Liver (tissue), 9 donors: ENCODE results near the gene PDE9A. TPM values are rescaled to one million over a fixed set of nuclear protein-coding genes. Genes with fewer than 3 reads are reported as not detected.

Experiments
- DNase-seq: peaks from one replicate; pipeline ENCODE4 v3.0.0-alpha.2; 2017; ENCODE audit warnings: low spot score
- H3K27ac ChIP-seq, 2 donors: one replicate each; pipeline ENCODE4 v1.7.0; 2013; ENCODE audit warnings: inconsistent platforms in 2 of 2, low read length in 2 of 2, control low read depth in 1 of 2, low read depth in 1 of 2, mild to moderate bottlenecking in 1 of 2
- H3K27me3 ChIP-seq, 4 donors: one replicate each; pipeline versions ENCODE4 v1.6.1 to v1.7.0; 2013; ENCODE audit warnings: low read length in 3 of 4, inconsistent platforms in 1 of 4, mild to moderate bottlenecking in 1 of 4, moderate library complexity in 1 of 4; ENCODE audit not compliant: control insufficient read depth in 4 of 4, insufficient read depth in 4 of 4
- H3K36me3 ChIP-seq, 4 donors: one replicate each; pipeline versions ENCODE4 v1.6.1 to v1.7.0; 2013; ENCODE audit warnings: low read length in 3 of 4, mild to moderate bottlenecking in 3 of 4, low read depth in 1 of 4, moderate library complexity in 1 of 4; ENCODE audit not compliant: control insufficient read depth in 4 of 4, insufficient read depth in 3 of 4
- H3K4me1 ChIP-seq, 4 donors: one replicate each; pipeline versions ENCODE4 v1.6.1 to v1.7.0; 2013; ENCODE audit warnings: low read length in 3 of 4, mild to moderate bottlenecking in 3 of 4, moderate library complexity in 1 of 4; ENCODE audit not compliant: control insufficient read depth in 4 of 4, insufficient read depth in 4 of 4
- H3K4me3 ChIP-seq, 3 donors: one replicate each; pipeline versions ENCODE4 v1.6.1 to v1.7.0; 2013; ENCODE audit warnings: low read length in 3 of 3, control low read depth in 1 of 3, low read depth in 1 of 3, mild to moderate bottlenecking in 1 of 3
- H3K9ac ChIP-seq, 2 donors: one replicate each; pipeline ENCODE4 v1.7.0; 2013; ENCODE audit warnings: low read length in 2 of 2, mild to moderate bottlenecking in 2 of 2, moderate library complexity in 2 of 2, control low read depth in 1 of 2, low read depth in 1 of 2
- H3K9me3 ChIP-seq, 4 donors: one replicate each; pipeline versions ENCODE4 v1.6.1 to v1.7.0; 2013; ENCODE audit warnings: low read length in 3 of 4; ENCODE audit not compliant: control insufficient read depth in 4 of 4
- EGR1 ChIP-seq, 2 donors: IDR thresholded peaks; 2 replicates each; pipeline ENCODE4 v1.6.1; 2016 to 2018; ENCODE audit warnings: antibody characterized with exemption in 2 of 2, low read depth in 2 of 2
- FOXA1 ChIP-seq: IDR thresholded peaks from 2 replicates; pipeline ENCODE4 v1.6.1; 2016; ENCODE audit warnings: antibody characterized with exemption
- HNF4G ChIP-seq: IDR thresholded peaks from 2 replicates; pipeline ENCODE4 v1.6.1; 2016; ENCODE audit warnings: antibody characterized with exemption
- JUND ChIP-seq, 2 donors: IDR thresholded peaks; 2 replicates each; pipeline ENCODE4 v1.6.1; 2016; ENCODE audit warnings: antibody characterized with exemption in 2 of 2
- NR2F2 ChIP-seq: IDR thresholded peaks from 2 replicates; pipeline ENCODE4 v1.6.1; 2016; ENCODE audit warnings: antibody characterized with exemption
- RXRA ChIP-seq, 2 donors: IDR thresholded peaks; 2 replicates each; pipeline ENCODE4 v1.6.1; 2017 to 2018; ENCODE audit warnings: antibody characterized with exemption in 2 of 2, mild to moderate bottlenecking in 1 of 2
- SP1 ChIP-seq: IDR thresholded peaks from 2 replicates; pipeline ENCODE4 v1.6.1; 2018; ENCODE audit warnings: antibody characterized with exemption, mild to moderate bottlenecking
- TAF1 ChIP-seq: conservative IDR thresholded peaks from 2 replicates; pipeline ENCODE4 v1.6.1; 2016; ENCODE audit warnings: antibody characterized with exemption, mild to moderate bottlenecking
- WGBS: extraction: QIAGEN DNeasy Blood & Tissue Kit; methylation state at CpG from one replicate; pipeline ENCODE4 v1.1.7; 2013; 5-methylcytosine and 5-hydroxymethylcytosine counted together
- polyA plus RNA-seq, 2 donors: library from polyadenylated mRNA; stranded (reverse) in 1 of 2; unstranded in 1 of 2; fragments of 200-250 nt in 1 of 2; fragments of >200 nt in 1 of 2; fragmentation: Nextera tagmentation in 1 of 2; extraction: Ambion mirVana in 1 of 2; gene quantifications; one replicate each; pipeline versions ENCODE4 v1.2.1 to v1.2.3, GENCODE V29; 2013 to 2015
- total RNA-seq, 2 donors: library from RNA; depleted of rRNA; stranded (reverse); fragments of >200 nt; gene quantifications; one replicate each; pipeline ENCODE4 v1.2.3, GENCODE V29; 2014
- TF ChIP-seq, protein P1 (sequence below): IDR thresholded peaks from 2 replicates; pipeline ENCODE4 v1.6.1; 2016; ENCODE audit warnings: antibody characterized with exemption
- TF ChIP-seq, protein P2 (sequence below): IDR thresholded peaks from 2 replicates; pipeline ENCODE4 v1.6.1; 2016; ENCODE audit warnings: antibody characterized with exemption, mild to moderate bottlenecking
- TF ChIP-seq, protein P3 (sequence below): IDR thresholded peaks from 2 replicates; pipeline ENCODE4 v1.6.1; 2016; ENCODE audit warnings: antibody characterized with exemption
- TF ChIP-seq, protein P4 (sequence below): IDR thresholded peaks from 2 replicates; pipeline ENCODE4 v1.6.1; 2016; ENCODE audit warnings: antibody characterized with exemption
- donor health status: healthy.
- donor health status: healthy.
- donor health status: healthy.
- donor health status: healthy.
- donor health status: healthy.

The PDE9A gene
- total and polyA plus RNA-seq, 4 donors: 1.5 to 4.2 (median 2.7) TPM

DNA sequence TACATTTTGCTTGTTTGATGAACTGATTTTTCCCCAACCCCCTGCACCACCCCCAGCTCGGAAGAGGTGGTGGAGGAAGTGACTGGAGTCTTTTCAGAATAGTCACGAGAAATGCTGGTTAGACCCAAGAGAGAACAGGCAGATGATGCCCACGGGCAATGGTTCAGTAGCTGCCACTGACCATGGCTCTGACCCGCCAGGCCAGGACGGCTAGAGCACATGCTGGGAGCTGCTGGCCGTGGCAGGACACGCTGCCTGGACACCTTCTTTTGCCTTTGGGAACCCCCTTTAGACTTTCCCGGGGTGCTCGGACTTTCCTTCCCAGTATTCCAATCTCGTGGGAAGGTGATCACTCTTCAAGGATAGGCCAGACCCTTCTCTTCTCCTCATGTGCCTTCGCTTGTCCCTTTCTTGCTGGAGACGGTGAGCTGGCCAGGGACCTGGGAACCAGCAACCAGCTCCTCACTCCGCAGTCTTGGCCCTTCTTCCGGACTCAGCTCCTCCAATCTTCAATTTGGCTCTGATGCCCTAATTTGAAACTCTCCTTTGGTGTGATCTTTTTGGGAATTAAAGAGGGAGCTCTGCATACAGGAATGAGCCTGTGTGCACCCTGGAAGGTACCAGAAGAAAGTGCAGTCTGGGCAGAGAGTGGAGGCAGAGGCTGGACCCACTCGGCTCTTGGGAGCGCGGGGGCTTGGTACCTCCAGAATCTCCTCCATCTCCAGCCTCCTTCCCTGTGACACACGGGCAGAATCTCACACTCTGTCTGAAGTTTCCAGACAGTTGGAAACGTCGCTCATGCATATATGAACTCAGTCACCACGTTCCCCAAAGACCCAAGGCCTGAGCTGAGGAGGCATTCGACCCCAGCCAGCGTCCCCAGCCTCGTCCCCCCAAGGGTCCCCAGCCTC, 4.0 kb upstream of the PDE9A start (continued):
- TF ChIP-seq JUND (IDR thresholded peaks at IDR 0.05): no peak
- TF ChIP-seq, protein P1, sequence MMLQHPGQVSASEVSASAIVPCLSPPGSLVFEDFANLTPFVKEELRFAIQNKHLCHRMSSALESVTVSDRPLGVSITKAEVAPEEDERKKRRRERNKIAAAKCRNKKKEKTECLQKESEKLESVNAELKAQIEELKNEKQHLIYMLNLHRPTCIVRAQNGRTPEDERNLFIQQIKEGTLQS: no peak

DNA sequence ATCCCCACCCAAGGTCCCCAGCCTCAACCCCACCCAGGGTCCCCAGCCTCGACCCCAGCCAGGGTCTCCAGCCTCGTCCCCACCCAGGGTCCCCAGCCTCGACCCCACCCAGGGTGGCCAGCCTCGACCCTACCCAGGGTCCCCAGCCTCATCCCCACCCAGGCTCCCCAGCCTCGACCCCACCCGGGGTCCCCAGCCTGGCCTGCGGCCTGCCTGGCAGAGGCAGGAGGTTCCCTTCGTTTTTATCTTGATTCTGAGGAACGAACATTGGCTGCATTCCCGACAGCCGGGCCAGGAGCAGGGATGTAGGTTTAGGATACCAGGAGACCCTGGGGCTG, 3.4 kb upstream of the PDE9A start:
- no peak overlapping the region for H3K27ac ChIP-seq
- H3K4me3 ChIP-seq: no peak overlapping the region
- H3K9me3 ChIP-seq: no peaks in the 10 kb centered on the region
- DNase-seq: no peak
- H3K9ac ChIP-seq: no peak overlapping the region
- no peaks in the 10 kb centered on the region for H3K36me3 ChIP-seq
- 72% methylated on average over 11 of the region's 11 CpGs for WGBS
- TF ChIP-seq HNF4G (no peak), RXRA (IDR thresholded peaks at IDR 0.05) (no peak), TAF1 (no peak), FOXA1 (no peak), JUND (IDR thresholded peaks at IDR 0.05) (no peak), NR2F2 (no peak), EGR1 (IDR thresholded peaks at IDR 0.05; ENCODE audit: low read depth in 2 of 2) (no peak), SP1 (no peak)
- TF ChIP-seq, protein P2, sequence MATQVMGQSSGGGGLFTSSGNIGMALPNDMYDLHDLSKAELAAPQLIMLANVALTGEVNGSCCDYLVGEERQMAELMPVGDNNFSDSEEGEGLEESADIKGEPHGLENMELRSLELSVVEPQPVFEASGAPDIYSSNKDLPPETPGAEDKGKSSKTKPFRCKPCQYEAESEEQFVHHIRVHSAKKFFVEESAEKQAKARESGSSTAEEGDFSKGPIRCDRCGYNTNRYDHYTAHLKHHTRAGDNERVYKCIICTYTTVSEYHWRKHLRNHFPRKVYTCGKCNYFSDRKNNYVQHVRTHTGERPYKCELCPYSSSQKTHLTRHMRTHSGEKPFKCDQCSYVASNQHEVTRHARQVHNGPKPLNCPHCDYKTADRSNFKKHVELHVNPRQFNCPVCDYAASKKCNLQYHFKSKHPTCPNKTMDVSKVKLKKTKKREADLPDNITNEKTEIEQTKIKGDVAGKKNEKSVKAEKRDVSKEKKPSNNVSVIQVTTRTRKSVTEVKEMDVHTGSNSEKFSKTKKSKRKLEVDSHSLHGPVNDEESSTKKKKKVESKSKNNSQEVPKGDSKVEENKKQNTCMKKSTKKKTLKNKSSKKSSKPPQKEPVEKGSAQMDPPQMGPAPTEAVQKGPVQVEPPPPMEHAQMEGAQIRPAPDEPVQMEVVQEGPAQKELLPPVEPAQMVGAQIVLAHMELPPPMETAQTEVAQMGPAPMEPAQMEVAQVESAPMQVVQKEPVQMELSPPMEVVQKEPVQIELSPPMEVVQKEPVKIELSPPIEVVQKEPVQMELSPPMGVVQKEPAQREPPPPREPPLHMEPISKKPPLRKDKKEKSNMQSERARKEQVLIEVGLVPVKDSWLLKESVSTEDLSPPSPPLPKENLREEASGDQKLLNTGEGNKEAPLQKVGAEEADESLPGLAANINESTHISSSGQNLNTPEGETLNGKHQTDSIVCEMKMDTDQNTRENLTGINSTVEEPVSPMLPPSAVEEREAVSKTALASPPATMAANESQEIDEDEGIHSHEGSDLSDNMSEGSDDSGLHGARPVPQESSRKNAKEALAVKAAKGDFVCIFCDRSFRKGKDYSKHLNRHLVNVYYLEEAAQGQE: no peak
- TF ChIP-seq, protein P3, sequence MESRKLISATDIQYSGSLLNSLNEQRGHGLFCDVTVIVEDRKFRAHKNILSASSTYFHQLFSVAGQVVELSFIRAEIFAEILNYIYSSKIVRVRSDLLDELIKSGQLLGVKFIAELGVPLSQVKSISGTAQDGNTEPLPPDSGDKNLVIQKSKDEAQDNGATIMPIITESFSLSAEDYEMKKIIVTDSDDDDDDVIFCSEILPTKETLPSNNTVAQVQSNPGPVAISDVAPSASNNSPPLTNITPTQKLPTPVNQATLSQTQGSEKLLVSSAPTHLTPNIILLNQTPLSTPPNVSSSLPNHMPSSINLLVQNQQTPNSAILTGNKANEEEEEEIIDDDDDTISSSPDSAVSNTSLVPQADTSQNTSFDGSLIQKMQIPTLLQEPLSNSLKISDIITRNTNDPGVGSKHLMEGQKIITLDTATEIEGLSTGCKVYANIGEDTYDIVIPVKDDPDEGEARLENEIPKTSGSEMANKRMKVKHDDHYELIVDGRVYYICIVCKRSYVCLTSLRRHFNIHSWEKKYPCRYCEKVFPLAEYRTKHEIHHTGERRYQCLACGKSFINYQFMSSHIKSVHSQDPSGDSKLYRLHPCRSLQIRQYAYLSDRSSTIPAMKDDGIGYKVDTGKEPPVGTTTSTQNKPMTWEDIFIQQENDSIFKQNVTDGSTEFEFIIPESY: no peak
- TF ChIP-seq, protein P4, sequence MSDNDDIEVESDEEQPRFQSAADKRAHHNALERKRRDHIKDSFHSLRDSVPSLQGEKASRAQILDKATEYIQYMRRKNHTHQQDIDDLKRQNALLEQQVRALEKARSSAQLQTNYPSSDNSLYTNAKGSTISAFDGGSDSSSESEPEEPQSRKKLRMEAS: no peak
- H3K4me1 ChIP-seq: peaks cover 4 to 15% (median 9%) of the 10 kb centered on the region in 4 donors
- no peaks in the 10 kb centered on the region for H3K27me3 ChIP-seq
